K562 (cell line): ENCODE measurements around the gene AKAP6.

Experiments
- BHLHE40 ChIP-seq: IDR thresholded peaks from 2 replicates; pipeline ENCODE4 v1.6.1; 2011; ENCODE audit warnings: low read length, improper control_type of control experiment
- ELF4 ChIP-seq: fragments of 450-650 bp; formaldehyde crosslinking; IDR thresholded peaks from 2 replicates; pipeline ENCODE4 v1.4.0; 2022; ENCODE audit warnings: missing genetic modification characterization
- PATZ1 ChIP-seq: fragments of 250-450 bp; sonication (Bioruptor Pico); IDR thresholded peaks from 2 replicates; pipeline ENCODE4 v1.5.0; 2020; ENCODE audit warnings: mild to moderate bottlenecking, borderline replicate concordance
- STAG1 ChIP-seq: sonication (generic); formaldehyde crosslinking; IDR thresholded peaks from 2 replicates; pipeline ENCODE4 v1.5.0; 2020; ENCODE audit warnings: missing genetic modification reagents, borderline replicate concordance
- ZNF644 ChIP-seq: fragments of 200-800 bp; sonication (Bioruptor generic); IDR thresholded peaks from 2 replicates; pipeline ENCODE4 v1.6.1; 2016; ENCODE audit warnings: low read depth, missing genetic modification characterization, missing compliant biosample characterization
- ZSCAN29 ChIP-seq: fragments of 450-650 bp; IDR thresholded peaks from 2 replicates; pipeline ENCODE4 v1.6.1; 2017

GRCh38 chr14:32724867-32725471 is 395.9 kb downstream of the AKAP6 start:
- TF ChIP-seq PATZ1 (CRISPR knock-in tag): no peak
- no peak for TF ChIP-seq ZNF644
- TF ChIP-seq BHLHE40: no peak
- no peak for TF ChIP-seq ZSCAN29
- no peak for TF ChIP-seq ELF4 (CRISPR knock-in tag)
- TF ChIP-seq STAG1: no peak
